NCI-H1694 treated with DMSO at 0.1 percent for 48 hours (cell line): Measurements from ENCODE around the gene TMC1.

Experiments used
- DNase-seq: peaks from one replicate; lab custom pipeline; 2025; lab: John Stamatoyannopoulos, UW

Gene TMC1

DNA sequence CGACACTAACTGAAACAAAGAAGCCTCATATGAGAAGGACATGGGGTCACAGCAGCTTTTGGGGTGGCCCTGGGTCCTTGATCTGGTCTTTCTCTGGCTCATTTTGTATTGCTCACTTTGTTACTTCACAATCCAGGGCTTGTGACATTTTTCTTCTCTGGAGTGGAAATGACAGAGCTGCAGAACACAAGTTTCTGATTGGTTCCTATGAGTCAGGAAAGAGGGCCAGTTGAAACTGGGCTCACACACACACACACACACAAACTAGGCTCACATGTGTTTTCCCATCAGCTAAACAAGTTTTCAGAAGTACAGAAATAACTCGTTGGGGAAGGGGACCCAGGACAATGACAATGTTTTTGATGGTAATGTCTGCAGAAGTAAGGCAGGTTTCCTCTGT is 54.3 kb downstream of the TMC1 start:
- no peak for DNase-seq

DNA sequence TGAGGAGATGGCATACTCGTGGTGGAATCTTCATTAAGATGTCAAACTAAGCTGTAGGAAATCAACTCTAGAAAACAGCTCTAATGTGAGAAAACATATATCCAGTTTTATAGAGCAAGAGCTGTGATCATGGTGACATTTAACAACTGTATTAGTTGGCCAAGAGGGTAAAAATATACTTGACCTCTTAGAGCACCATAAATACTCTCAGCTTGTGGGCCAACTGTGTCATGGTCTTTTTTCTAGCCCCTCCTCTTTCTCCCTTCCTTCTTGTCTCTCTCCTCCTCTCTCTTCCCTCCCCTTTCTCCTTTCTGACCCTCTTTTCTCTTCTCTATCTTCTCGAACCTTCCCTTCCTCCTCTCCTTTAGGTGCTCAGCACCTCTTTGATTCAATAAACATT is 54.7 kb downstream of the TMC1 start:
- no peak for DNase-seq

DNA sequence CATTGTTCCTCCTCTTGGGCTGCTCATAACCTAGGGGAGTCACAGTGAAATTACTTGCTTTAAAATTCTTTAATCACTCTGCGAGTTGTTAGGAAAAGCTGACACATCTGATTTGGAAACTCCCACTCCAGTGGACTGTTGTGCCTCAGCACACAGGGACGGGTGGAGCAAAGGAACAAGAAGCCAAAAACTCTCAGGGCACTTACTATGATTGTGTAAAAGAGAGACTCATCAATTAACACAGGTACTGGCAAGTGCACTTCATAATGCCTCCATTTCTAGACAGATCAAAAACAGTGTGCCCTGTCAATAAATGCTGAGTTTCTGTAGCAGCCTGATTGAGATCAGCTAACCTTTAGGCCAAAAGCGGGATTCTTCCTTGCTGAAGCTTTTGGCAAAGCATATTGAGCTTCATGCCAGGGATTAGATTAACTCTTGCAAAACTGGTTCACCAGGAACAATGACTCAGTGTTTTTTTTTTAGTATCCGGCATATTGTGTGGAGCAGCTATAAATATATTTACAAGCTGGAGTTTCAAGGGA is 55.9 kb downstream of the TMC1 start:
- DNase-seq: no peak

DNA sequence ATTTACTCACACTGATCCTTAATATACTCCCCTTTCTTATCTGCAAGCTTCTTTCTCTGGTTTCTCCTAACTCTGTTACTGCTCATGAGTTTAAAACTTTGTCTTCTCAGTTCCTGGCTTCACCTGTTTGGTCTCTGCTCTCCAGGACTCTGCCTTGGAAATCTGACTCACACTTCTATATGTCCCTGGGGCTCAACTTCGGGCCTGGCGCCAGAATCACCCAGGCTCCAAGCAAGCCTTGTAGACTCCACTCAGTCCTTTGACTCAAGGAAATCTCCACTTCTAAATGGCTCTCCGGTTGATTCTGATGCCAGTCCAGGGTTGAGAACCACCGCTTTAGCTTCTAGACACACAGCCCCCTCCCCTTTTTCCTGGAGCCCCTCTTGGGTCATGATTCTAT is 57.8 kb downstream of the TMC1 start:
- DNase-seq: no peak

DNA sequence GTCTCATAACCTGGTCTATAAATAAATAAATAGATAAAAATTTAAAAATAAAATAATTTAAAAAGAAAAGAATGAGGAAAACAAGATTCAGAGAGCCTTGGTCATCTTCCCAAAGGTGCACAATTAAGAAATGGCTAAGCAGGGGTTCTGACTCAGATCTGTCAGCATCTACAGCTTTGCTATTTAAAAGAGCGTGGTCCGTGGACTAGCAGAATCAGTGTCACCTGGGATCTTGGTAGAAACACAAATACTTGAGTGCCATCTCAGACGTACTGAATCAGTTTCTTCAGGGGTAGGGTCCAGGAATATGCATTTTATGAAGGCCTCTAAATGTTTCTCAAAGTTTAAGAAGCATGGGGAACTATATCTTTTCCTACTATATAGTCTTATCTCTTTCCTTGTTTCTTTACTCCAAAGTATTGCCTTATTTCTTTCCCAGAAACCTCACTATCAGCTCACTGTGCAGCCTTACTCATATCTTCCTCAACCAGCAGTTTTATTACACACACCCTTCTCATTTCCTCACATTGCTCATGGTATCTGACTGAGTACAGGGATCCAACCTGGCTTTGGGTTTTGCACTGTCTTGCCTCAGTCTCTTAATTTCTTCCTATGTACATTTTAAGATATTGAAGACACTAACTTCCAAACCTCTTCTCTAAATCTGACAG is 58.6 kb downstream of the TMC1 start:
- DNase-seq: no peak

DNA sequence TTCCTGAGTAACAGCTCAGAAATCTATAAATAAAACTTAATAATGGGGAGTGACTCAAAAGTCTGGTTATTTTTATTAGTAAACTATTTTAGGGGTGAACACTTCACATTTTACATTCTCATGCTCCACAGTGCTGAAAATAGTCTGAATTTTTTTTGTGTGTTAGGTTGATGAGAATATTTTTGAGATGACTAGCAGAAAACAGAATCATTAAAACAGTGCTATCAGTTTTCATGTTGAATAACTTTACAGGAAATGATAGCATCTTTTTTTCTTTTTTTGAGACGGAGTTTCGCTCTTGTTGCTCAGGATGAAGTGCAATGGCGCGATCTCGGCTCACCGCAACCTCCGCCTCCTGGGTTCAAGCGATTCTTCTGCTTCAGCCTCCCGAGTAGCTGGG is 60.3 kb downstream of the TMC1 start:
- no peak for DNase-seq

DNA sequence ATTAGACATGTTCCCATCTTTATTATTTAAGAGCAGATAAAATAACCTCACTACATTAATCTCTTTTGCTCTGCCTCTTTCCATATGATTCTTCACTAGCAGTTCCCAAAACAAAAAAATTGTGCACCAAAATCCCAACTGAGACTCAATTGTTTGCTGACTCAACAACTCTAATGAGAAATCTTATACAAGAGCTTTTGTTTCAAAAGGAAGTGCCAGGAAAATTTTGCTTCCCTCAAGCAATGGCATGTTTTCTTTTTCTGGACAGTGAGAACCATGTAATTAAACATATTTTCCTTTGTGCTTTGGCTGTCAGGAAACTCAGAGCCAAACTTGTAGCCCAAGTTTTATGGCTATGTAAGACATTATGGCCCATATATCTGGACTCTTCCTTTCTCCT is 62.0 kb downstream of the TMC1 start:
- no peak for DNase-seq

DNA sequence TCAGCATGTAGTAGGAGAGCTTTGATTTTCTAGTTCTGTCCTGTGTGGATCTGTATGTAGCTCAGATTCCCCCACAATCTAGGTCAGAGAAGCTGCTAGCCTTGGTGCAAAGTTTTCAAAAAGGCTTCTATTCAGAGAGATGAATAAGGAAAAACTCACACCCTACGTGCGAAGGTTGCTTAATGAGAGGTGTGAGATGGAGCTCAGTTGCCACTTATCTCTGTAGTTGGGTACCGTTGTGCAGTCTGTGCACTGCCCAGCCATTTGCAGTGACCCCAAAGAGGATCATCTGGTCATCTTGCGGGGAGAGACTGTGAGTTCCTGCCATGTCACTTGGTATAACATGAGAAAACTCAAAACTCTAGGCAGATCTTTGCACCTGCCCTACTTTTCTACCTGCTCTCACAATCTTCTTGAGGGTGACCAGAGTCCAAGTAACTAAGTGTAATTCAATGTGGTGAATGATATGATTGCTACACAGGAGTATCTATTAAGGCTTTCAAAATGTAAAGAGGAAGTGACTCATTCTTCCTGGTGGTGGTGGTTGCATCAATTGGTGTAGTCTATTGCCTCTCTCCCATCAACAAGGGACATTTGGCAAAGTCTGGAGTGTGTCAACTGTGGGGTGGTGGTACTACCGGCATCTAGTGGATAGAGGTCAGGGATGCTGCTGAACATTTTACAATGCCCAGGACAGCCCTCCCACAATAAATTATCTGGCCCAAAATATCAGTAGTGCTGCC is 65.2 kb downstream of the TMC1 start:
- DNase-seq: no peak

DNA sequence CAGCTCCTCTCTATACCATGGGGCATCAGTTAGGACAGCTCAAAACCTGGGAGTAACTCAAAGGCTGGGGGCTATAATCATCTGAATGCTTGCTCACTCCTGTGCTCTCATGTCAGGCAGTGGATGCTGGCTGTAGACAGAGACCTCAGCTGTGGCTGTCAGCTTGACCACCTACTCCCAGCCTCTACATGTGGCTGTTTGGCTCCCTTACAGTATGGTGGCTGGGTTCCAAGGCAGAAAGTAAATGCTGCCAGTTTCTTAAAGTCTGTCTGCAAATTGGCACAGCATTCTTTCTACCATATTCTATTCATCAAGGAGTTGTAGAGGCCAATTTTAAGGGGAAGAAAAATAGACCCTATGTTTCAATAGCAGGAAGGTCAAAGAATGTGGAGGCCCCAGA is 66.9 kb downstream of the TMC1 start:
- DNase-seq: no peak

DNA sequence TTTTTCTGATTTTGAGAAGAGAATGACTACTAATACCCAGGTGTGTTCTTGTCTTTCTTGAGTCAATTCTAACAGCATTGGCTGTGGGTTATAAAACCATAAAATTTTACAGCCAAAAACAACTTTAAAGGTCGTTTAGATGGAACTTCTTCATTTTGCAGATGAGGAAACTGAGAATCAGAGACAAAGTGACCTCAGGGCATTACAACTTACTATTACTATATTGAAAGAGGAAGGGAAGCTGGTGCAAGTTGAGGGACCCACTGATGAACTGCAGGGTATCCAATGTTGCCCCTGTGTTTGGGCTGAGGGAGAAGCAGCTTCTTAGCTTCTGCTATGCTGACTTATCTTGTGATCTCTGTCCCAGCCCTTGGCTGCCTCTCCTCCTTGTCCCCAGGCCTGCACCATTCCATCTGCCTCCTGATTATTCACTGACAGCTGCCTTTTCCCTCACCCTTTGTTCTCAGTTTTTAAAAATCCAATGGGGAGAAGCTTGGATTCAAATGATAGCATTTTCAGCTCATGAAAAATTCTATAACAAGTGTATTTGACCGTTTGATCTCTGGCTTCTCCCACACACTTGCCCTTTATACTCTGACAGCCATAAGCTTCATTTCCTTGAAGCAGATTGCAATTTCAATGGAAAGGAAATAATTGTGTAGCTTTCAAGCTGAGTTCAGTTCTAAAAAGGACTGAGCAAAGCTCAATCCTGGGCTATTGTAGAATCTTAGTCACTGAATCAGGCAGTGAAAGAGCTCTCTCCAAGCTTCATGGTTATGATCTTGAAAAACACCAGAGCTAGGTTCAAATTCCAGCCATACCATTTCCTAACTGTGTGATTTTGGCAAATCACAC is 68.5 kb downstream of the TMC1 start:
- DNase-seq: no peak

DNA sequence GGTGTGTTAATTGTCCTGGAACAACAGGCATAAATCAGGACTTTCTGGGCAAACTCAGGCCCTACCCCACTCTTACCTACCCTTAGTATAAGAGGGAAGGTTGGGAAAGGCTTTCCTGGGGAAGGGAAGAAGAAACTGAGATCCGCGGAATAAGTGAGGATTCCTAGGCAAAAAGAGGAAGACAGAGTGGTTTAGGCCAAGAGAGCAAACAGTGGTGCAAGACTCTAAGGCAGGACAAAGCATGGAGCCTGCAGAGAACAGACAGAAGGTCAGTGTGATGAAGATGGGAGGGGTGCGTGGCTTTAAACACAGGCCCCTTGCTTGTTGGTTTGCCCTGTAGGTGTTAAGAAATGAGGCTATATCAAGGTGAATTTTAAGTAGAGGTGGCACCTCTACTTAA is 69.4 kb downstream of the TMC1 start:
- DNase-seq: no peak

DNA sequence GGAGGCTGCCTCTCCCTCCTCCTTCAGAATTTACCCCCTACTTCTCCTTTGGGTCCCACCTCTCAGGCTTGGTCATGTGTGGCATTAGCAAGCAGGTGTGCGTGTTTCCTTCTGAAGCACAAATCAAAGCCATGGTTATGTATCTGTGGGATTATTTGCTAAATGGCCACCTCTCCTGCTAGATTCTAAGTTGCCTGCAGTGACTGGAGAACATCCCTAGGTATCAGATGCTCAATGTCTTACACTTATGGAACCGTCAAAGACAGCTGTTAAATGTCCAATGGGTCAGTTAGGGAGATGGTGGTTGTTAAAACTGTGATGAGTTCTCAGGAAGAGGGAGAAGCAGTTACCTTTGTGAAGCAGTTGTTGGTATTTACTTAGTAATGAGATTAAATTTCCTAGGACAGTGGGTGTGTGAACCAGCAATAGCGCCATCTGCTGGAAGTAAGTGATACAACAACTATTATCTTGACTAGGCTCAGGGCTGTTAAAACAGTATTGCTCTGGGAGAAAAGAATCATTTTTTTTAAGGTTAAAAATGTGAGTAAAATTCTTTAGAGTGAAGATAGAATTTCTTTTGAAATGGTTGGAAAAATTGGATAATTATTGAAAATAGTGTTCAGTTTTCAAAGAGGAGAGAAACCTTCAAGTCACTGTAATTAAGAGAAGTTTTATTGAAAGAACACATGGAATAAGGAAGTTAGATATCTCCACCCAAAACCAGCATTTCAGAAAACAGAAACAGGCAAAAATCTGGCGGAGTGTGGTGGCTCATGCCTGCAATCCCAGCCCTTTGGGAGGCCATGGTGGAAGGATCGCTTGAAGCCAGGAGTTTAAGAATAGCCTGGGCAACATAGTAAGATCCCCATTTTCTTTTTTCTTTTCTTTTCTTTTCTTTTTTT is 71.3 kb downstream of the TMC1 start:
- DNase-seq: peak; percentile 62

DNA sequence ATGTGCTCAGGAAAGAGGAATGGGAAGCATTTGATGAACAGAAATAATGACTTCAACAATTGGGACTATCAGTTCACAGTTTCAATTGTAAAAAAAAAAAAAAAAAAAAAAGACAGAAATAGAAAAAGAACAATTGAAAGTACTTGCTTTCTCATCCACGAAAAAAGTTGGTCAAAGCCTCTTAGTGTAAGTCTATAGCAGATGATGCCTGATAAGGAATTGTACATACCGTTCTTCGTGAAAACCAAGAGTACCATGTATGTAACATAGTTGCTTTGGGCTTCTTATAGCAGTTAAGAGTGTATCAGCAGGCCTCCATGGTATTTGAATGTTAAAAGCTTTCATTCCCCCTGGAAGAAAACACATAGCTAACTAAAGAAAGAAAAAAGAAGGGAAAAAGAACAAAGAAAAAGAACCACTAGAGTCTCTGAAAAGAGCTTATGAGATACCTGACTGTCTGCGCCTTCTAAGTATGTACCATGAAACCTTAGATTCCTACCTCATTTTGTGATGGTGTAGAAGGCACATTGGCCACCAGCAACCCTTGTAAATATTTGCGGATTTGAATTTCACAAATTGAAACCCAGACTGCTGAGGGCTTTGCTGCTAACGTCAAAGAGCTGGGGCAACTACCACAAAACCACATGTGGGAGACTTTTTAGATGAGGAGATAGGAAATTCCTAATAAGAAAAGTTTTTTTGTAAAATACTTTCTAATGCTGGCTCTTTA is 75.2 kb downstream of the TMC1 start:
- no peak for DNase-seq

DNA sequence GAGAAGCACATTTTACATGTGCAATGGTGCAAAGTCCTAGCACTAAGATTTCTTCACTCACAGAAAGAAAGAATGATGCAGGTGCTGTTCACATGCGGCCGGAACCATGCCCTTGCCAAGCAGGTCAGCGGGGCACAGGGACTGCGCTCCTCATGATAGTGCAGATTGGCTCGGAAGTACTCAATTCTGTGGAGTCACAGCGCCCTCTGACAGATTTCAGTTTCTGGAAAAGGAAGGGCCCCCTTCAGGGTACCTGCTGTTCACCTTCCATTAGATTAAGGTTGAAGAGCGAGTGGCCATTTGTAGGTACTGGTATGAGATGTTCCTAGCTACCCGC is 75.7 kb downstream of the TMC1 start:
- DNase-seq: no peak

DNA sequence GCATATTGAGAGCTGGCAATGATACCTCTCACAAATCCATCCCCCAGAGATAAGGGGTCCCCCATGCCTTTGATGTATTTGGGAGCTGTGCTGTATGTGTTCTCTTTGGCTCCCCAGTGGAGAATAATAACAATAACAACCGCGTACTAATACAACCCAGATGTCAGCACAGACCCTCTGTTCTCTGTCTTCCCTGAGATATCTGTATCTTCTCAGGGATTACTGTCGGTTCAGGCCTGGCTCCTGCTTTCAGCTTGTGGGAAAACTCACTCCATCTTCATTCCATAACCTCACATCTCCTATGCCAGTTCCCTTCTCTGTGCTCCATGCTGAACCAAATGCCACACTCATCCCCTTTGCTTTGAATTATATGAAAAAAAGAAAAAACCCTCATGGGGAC is 76.2 kb downstream of the TMC1 start:
- DNase-seq: no peak

DNA sequence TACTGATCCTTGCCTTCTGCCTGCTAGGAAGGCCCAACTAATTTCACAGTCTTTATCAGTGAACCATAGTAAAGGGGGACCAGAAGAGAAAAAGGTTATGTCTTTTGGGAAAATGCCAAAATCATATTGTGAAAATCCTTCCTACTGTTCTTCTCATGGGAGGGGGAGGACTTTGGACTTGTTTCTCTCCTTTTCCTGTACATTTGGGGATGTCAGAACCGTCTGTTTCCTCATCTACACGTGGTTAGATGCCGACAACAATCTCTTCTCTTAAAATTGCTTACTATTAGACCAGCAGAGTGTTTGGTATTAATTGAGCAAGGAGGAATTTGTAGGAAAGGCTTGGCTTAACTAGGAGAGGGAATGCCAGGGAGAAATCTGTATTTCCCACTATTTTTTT is 77.2 kb downstream of the TMC1 start:
- no peak for DNase-seq

DNA sequence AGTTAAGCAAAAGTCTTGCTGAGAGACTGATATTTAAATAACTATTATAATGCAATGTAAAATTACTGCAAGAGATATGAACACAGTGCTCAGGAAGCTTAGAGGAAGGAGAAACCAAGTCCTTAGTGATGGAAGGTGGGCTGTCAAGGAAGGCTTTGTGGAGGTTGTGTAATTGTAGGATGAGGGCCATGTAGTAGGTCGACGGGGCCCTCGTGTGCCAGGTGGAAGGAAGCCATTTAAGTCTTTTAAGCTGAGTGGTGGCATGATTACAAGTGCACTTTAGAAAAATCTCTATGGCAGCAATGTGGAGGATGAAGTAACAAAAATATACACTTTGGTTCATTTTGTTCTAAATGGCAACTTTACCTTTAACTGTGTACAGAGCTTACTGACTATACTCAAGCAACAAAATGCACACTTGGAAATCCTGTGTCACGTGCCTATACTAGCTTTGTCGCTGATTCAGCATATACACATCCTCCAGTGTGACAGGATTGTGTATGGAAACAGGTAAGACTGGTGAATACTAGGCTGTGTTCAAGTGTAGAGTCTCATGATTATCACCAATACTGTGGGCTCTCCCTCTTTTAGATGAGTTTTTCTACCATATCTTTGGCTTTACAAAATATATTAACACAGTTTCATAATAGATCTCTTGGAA is 78.6 kb downstream of the TMC1 start:
- DNase-seq: no peak

DNA sequence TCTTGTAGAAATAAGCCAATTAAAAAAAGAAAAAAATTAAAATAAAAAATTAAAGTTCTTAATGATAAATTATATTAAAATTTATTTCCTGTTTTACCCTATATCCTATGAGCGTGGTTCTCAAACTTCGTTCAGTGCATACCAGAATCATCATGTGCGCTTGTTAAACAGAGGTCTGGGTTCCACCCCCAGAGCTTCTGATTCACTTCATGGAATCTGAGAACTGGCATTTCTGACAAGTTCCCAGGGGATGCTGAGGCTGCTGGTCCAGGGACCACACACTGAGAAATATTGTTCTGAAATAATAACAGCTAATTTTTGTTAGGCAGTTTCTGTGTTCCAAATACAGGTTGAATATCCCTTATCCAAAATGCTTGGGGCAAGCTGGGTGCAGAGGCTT is 79.3 kb downstream of the TMC1 start:
- DNase-seq: no peak

DNA sequence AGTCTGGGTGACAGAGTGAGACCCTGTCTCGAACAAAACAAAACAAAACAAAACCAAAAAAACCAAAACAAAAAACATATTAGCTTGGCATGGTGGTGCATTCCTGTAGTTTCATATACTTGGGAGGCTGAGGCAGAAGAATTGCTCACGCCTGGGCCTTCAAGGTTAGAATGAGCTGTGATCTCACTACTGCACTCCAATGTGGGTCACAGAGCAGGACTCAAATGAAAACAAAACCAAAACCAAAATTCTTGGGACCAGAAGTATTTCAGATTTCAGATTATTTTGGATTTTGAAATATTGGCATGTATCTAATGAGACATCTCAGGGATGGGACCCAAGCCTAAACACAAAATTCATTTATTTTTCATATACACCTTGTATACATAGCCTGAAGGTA is 80.2 kb downstream of the TMC1 start:
- DNase-seq: no peak

DNA sequence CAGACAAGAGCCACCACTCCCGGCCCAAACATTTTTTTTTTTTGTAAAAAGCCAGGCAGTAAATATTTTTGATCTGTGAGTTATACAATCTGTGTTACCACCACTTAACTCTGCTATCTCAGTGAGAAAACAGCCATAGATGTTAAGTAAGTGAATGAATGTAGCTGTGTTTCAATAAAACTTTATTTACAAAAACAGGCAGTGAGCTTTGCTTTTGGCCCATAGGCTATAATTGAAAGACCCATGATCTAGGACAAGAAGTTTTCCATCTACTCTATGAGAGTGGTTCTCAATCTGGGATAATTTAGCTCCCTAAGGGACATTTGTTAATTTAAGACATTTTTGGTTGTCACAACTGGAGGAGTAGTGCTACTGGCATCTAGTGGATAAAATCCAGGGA is 91.0 kb downstream of the TMC1 start:
- no peak for DNase-seq

DNA sequence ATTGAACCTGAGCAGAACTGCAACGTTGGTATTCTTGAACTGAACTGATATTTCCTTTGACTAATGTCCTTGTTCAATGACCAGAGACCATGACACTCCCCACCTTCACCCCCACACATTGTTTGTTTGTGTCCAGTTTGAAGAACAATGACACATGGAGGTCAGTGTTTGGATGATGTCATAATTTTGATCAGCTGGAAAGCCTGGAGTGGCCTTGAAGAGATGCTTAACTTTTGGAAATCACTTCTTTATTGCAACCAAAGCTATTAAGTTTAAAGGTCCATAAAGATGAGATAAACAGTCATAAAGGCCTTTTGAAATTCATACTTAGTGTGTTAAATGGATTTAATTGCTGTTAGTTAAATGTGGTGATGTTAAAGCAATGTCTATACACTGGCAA is 92.7 kb downstream of the TMC1 start:
- DNase-seq: no peak
